Progenitor cell of endocrine pancreas (in vitro differentiated cells): ENCODE results near the gene SHCBP1. TPM values are rescaled to one million over a fixed set of nuclear protein-coding genes. Genes with fewer than 3 reads are reported as not detected.
A peak's percentile ranks its signal among the peaks of the same experiment; 100 is the strongest.
"Not testable (repeated sequence)": the region's sequence is repeated elsewhere in the genome, so short reads cannot be mapped to it uniquely, and the experiment has no call there.

Experiments
- DNase-seq: peaks from one replicate; pipeline ENCODE4 v3.0.0; 2021; ENCODE audit warnings: low spot score; ENCODE audit not compliant: unreplicated experiment
- H3K27ac Mint-ChIP-seq: 2 replicates; pipeline ENCODE4 v1.8.0; 2021; ENCODE audit warnings: mild to moderate bottlenecking, moderate library complexity, mixed read lengths
- H3K27me3 Mint-ChIP-seq: 2 replicates; pipeline ENCODE4 v1.8.0; 2021; ENCODE audit warnings: mixed read lengths
- H3K36me3 Mint-ChIP-seq: 2 replicates; pipeline ENCODE4 v1.8.0; 2022; ENCODE audit warnings: mixed read lengths; ENCODE audit not compliant: insufficient read depth
- H3K4me1 Mint-ChIP-seq: 2 replicates; pipeline ENCODE4 v1.8.0; 2021; ENCODE audit warnings: low read depth, mixed read lengths
- H3K4me3 Mint-ChIP-seq: 2 replicates; pipeline ENCODE4 v1.8.0; 2021; ENCODE audit warnings: low read depth, mild to moderate bottlenecking, moderate library complexity, mixed read lengths
- H3K9me3 Mint-ChIP-seq: 2 replicates; pipeline ENCODE4 v1.8.0; 2021; ENCODE audit warnings: low read depth, mixed read lengths
- CTCF ChIP-seq: fragments of 200-600 bp; sonication (generic); IDR thresholded peaks from one replicate; pipeline ENCODE4 v1.5.0; 2021; ENCODE audit warnings: antibody characterized with exemption, mild to moderate bottlenecking; ENCODE audit not compliant: unreplicated experiment
- total RNA-seq: library from RNA; stranded (reverse); gene quantifications from 2 replicates; pipeline ENCODE4 v1.2.1, GENCODE V29; 2021

The SHCBP1 gene
- total RNA-seq, 1 donor from 2014 or later = 8.3 TPM

GRCh38 chr16:46554435-46554834, 66.7 kb downstream of the SHCBP1 start:
- H3K27me3 Mint-ChIP-seq = peaks cover 33% of the 10 kb centered on the region
- H3K27ac Mint-ChIP-seq, H3K36me3 Mint-ChIP-seq, H3K4me3 Mint-ChIP-seq, H3K9me3 Mint-ChIP-seq, H3K4me1 Mint-ChIP-seq: not testable (repeated sequence)
- peak; percentile 80 for TF ChIP-seq CTCF
- peak; percentile 49 for DNase-seq

GRCh38 chr16:46549477-46549876, 71.7 kb downstream of the SHCBP1 start:
- Mint-ChIP-seq H3K4me3 (no peak overlapping the region), H3K27ac (no peak overlapping the region), H3K4me1 (no peaks in the 10 kb centered on the region), H3K27me3 (peaks cover 8% of the 10 kb centered on the region), H3K9me3 (no peaks in the 10 kb centered on the region), H3K36me3 (no peaks in the 10 kb centered on the region)
- TF ChIP-seq CTCF = no peak
- no peak for DNase-seq

Other genes starting within 250 kb of the SHCBP1 start
- 128 and 132 TPM in 2 replicates for gene VPS35, start 67.8 kb upstream of the SHCBP1 start, total RNA-seq
- 41.7 and 42.2 TPM in 2 replicates for gene ORC6, start 68.3 kb upstream of the SHCBP1 start, total RNA-seq
- gene MYLK3, start 127.0 kb upstream of the SHCBP1 start, total RNA-seq = 0.75 and 0.77 TPM in 2 replicates
- 17.2 and 17.8 TPM in 2 replicates for gene C16orf87, start 209.8 kb upstream of the SHCBP1 start, total RNA-seq